ENCODE measurements around the gene SEC16A.

Gene SEC16A

GRCh38 chr9:136436055-136436634 lies 46.7 kb downstream of the SEC16A start:
- peaks cover 0 to 36% (median 25%) of the 10 kb centered on the region in 5 donors for H3K36me3 ChIP-seq (ENCODE audit: control insufficient read depth in 5 of 5, insufficient read depth in 5 of 5, low read length in 5 of 5)
- peak overlapping the region in 2 of 5 donors; percentile 53 to 56 for H3K9ac ChIP-seq (ENCODE audit: low read length in 5 of 5)
- no peak overlapping the region for H3K27ac ChIP-seq (ENCODE audit: low read depth, low read length)
- H3K27me3 ChIP-seq (ENCODE audit: control insufficient read depth in 5 of 5, insufficient read depth in 4 of 5, low read length in 5 of 5), result no peaks in the 10 kb centered on the region
- H3K9me3 ChIP-seq (ENCODE audit: control insufficient read depth in 5 of 5, low read length in 5 of 5), result no peaks in the 10 kb centered on the region
- peak overlapping the region in 2 of 5 donors; percentile 77 to 82 for H3K4me3 ChIP-seq (ENCODE audit: low read depth in 1 of 5, low read length in 5 of 5)
- peaks cover 9 to 47% (median 42%) of the 10 kb centered on the region in 5 donors for H3K4me1 ChIP-seq (ENCODE audit: control insufficient read depth in 5 of 5, insufficient read depth in 5 of 5, low read length in 5 of 5)

GRCh38 chr9:136434580-136435169 lies 48.2 kb downstream of the SEC16A start:
- Histone ChIP-seq H3K9ac (ENCODE audit: low read length in 5 of 5) (no peak overlapping the region), H3K27ac (ENCODE audit: low read depth, low read length) (no peak overlapping the region), H3K27me3 (ENCODE audit: control insufficient read depth in 5 of 5, insufficient read depth in 4 of 5, low read length in 5 of 5) (no peaks in the 10 kb centered on the region), H3K9me3 (ENCODE audit: control insufficient read depth in 5 of 5, low read length in 5 of 5) (no peaks in the 10 kb centered on the region), H3K4me1 (ENCODE audit: control insufficient read depth in 5 of 5, insufficient read depth in 5 of 5, low read length in 5 of 5) (peaks cover 9 to 36% (median 34%) of the 10 kb centered on the region in 5 donors), H3K36me3 (ENCODE audit: control insufficient read depth in 5 of 5, insufficient read depth in 5 of 5, low read length in 5 of 5) (peaks cover 0 to 43% (median 33%) of the 10 kb centered on the region in 5 donors), H3K4me3 (ENCODE audit: low read depth in 1 of 5, low read length in 5 of 5) (no peak overlapping the region)

- Histone ChIP-seq H3K36me3 (ENCODE audit: control insufficient read depth in 5 of 5, insufficient read depth in 5 of 5, low read length in 5 of 5) (peaks cover 0 to 49% (median 40%) of the 10 kb centered on the region in 5 donors), H3K9ac (ENCODE audit: low read length in 5 of 5) (no peak overlapping the region)
Observed at GRCh38 chr9:136433849-136434579, 48.8 kb downstream of the SEC16A start.

GRCh38 chr9:136433043-136433715 lies 49.7 kb downstream of the SEC16A start:
- Histone ChIP-seq H3K4me3 (ENCODE audit: low read depth in 1 of 5, low read length in 5 of 5) (no peak overlapping the region), H3K4me1 (ENCODE audit: control insufficient read depth in 5 of 5, insufficient read depth in 5 of 5, low read length in 5 of 5) (peaks cover 9 to 26% (median 22%) of the 10 kb centered on the region in 5 donors), H3K27ac (ENCODE audit: low read depth, low read length) (no peak overlapping the region), H3K36me3 (ENCODE audit: control insufficient read depth in 5 of 5, insufficient read depth in 5 of 5, low read length in 5 of 5) (peaks cover 0 to 53% (median 44%) of the 10 kb centered on the region in 5 donors), H3K27me3 (ENCODE audit: control insufficient read depth in 5 of 5, insufficient read depth in 4 of 5, low read length in 5 of 5) (no peaks in the 10 kb centered on the region), H3K9me3 (ENCODE audit: control insufficient read depth in 5 of 5, low read length in 5 of 5) (no peaks in the 10 kb centered on the region), H3K9ac (ENCODE audit: low read length in 5 of 5) (no peak overlapping the region)

More at GRCh38 chr9:136433849-136434579, 48.8 kb downstream of the SEC16A start:
- Histone ChIP-seq H3K27me3 (ENCODE audit: control insufficient read depth in 5 of 5, insufficient read depth in 4 of 5, low read length in 5 of 5) (no peaks in the 10 kb centered on the region), H3K9me3 (ENCODE audit: control insufficient read depth in 5 of 5, low read length in 5 of 5) (no peaks in the 10 kb centered on the region), H3K4me1 (ENCODE audit: control insufficient read depth in 5 of 5, insufficient read depth in 5 of 5, low read length in 5 of 5) (peaks cover 9 to 34% (median 31%) of the 10 kb centered on the region in 5 donors), H3K4me3 (ENCODE audit: low read depth in 1 of 5, low read length in 5 of 5) (no peak overlapping the region), H3K27ac (ENCODE audit: low read depth, low read length) (no peak overlapping the region)

GRCh38 chr9:136432591-136432990 lies 50.2 kb downstream of the SEC16A start:
- Histone ChIP-seq H3K27ac (ENCODE audit: low read depth, low read length) (no peak overlapping the region), H3K4me1 (ENCODE audit: control insufficient read depth in 5 of 5, insufficient read depth in 5 of 5, low read length in 5 of 5) (peaks cover 7 to 20% (median 16%) of the 10 kb centered on the region in 5 donors), H3K27me3 (ENCODE audit: control insufficient read depth in 5 of 5, insufficient read depth in 4 of 5, low read length in 5 of 5) (no peaks in the 10 kb centered on the region), H3K9ac (ENCODE audit: low read length in 5 of 5) (no peak overlapping the region), H3K4me3 (ENCODE audit: low read depth in 1 of 5, low read length in 5 of 5) (no peak overlapping the region), H3K9me3 (ENCODE audit: control insufficient read depth in 5 of 5, low read length in 5 of 5) (no peaks in the 10 kb centered on the region), H3K36me3 (ENCODE audit: control insufficient read depth in 5 of 5, insufficient read depth in 5 of 5, low read length in 5 of 5) (peaks cover 0 to 53% (median 44%) of the 10 kb centered on the region in 5 donors)

- no peak overlapping the region for H3K27ac ChIP-seq (ENCODE audit: low read depth, low read length)
- H3K9me3 ChIP-seq (ENCODE audit: control insufficient read depth in 5 of 5, low read length in 5 of 5), result no peaks in the 10 kb centered on the region
- H3K9ac ChIP-seq (ENCODE audit: low read length in 5 of 5), result no peak overlapping the region
- H3K36me3 ChIP-seq (ENCODE audit: control insufficient read depth in 5 of 5, insufficient read depth in 5 of 5, low read length in 5 of 5), result peaks cover 0 to 53% (median 44%) of the 10 kb centered on the region in 5 donors
- no peaks in the 10 kb centered on the region for H3K27me3 ChIP-seq (ENCODE audit: control insufficient read depth in 5 of 5, insufficient read depth in 4 of 5, low read length in 5 of 5)
- H3K4me3 ChIP-seq (ENCODE audit: low read depth in 1 of 5, low read length in 5 of 5), result no peak overlapping the region
- H3K4me1 ChIP-seq (ENCODE audit: control insufficient read depth in 5 of 5, insufficient read depth in 5 of 5, low read length in 5 of 5), result peaks cover 2 to 13% (median 9%) of the 10 kb centered on the region in 5 donors
Observed at GRCh38 chr9:136431782-136432350, 51.0 kb downstream of the SEC16A start.

GRCh38 chr9:136430588-136431234 lies 52.1 kb downstream of the SEC16A start:
- H3K36me3 ChIP-seq (ENCODE audit: control insufficient read depth in 5 of 5, insufficient read depth in 5 of 5, low read length in 5 of 5), result peaks cover 0 to 53% (median 44%) of the 10 kb centered on the region in 5 donors
- H3K9ac ChIP-seq (ENCODE audit: low read length in 5 of 5), result no peak overlapping the region
- no peak overlapping the region for H3K4me3 ChIP-seq (ENCODE audit: low read depth in 1 of 5, low read length in 5 of 5)
- no peaks in the 10 kb centered on the region for H3K27me3 ChIP-seq (ENCODE audit: control insufficient read depth in 5 of 5, insufficient read depth in 4 of 5, low read length in 5 of 5)
- H3K27ac ChIP-seq (ENCODE audit: low read depth, low read length), result no peak overlapping the region
- no peaks in the 10 kb centered on the region for H3K9me3 ChIP-seq (ENCODE audit: control insufficient read depth in 5 of 5, low read length in 5 of 5)
- H3K4me1 ChIP-seq (ENCODE audit: control insufficient read depth in 5 of 5, insufficient read depth in 5 of 5, low read length in 5 of 5), result peaks cover 0 to 2% (median 0%) of the 10 kb centered on the region in 5 donors

- no peaks in the 10 kb centered on the region for H3K27me3 ChIP-seq (ENCODE audit: control insufficient read depth in 5 of 5, insufficient read depth in 4 of 5, low read length in 5 of 5)
- no peaks in the 10 kb centered on the region for H3K9me3 ChIP-seq (ENCODE audit: control insufficient read depth in 5 of 5, low read length in 5 of 5)
- H3K4me3 ChIP-seq (ENCODE audit: low read depth in 1 of 5, low read length in 5 of 5), result no peak overlapping the region
- H3K27ac ChIP-seq (ENCODE audit: low read depth, low read length), result no peak overlapping the region
- peaks cover 0 to under 1% (median 0%) of the 10 kb centered on the region in 5 donors for H3K4me1 ChIP-seq (ENCODE audit: control insufficient read depth in 5 of 5, insufficient read depth in 5 of 5, low read length in 5 of 5)
- peaks cover 0 to 52% (median 45%) of the 10 kb centered on the region in 5 donors for H3K36me3 ChIP-seq (ENCODE audit: control insufficient read depth in 5 of 5, insufficient read depth in 5 of 5, low read length in 5 of 5)
- no peak overlapping the region for H3K9ac ChIP-seq (ENCODE audit: low read length in 5 of 5)
Observed at GRCh38 chr9:136429683-136430491, 53.0 kb downstream of the SEC16A start.

Data from subcutaneous abdominal adipose tissue (tissue), 5 donors.